ENCODE measurements around the gene DTX1. TPM values are rescaled to one million over a fixed set of nuclear protein-coding genes. Genes with fewer than 3 reads are reported as not detected.

Gene DTX1
- total RNA-seq, 1 donor from 2014 or later: 8.1 TPM

GRCh38 chr12:113039911-113040445 lies 16.6 kb upstream of the DTX1 start:
- Mint-ChIP-seq H3K9me3 (no peaks in the 10 kb centered on the region), H3K27ac (ENCODE audit: unreplicated experiment) (no peak overlapping the region), H3K27me3 (ENCODE audit: low read depth) (peaks cover 27% of the 10 kb centered on the region), H3K4me1 (no peaks in the 10 kb centered on the region), H3K36me3 (ENCODE audit: low read depth) (no peaks in the 10 kb centered on the region), H3K4me3 (no peak overlapping the region)
- DNase-seq (ENCODE audit: low read depth, low spot score): no peak
- TF ChIP-seq, protein P1, sequence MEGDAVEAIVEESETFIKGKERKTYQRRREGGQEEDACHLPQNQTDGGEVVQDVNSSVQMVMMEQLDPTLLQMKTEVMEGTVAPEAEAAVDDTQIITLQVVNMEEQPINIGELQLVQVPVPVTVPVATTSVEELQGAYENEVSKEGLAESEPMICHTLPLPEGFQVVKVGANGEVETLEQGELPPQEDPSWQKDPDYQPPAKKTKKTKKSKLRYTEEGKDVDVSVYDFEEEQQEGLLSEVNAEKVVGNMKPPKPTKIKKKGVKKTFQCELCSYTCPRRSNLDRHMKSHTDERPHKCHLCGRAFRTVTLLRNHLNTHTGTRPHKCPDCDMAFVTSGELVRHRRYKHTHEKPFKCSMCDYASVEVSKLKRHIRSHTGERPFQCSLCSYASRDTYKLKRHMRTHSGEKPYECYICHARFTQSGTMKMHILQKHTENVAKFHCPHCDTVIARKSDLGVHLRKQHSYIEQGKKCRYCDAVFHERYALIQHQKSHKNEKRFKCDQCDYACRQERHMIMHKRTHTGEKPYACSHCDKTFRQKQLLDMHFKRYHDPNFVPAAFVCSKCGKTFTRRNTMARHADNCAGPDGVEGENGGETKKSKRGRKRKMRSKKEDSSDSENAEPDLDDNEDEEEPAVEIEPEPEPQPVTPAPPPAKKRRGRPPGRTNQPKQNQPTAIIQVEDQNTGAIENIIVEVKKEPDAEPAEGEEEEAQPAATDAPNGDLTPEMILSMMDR (conservative IDR thresholded peaks at IDR 0.05): no peak

- H3K9me3 Mint-ChIP-seq: no peaks in the 10 kb centered on the region
- H3K4me1 Mint-ChIP-seq: no peaks in the 10 kb centered on the region
- no peak overlapping the region for H3K4me3 Mint-ChIP-seq
- DNase-seq (ENCODE audit: low read depth, low spot score): no peak
- no peak overlapping the region for H3K27ac Mint-ChIP-seq (ENCODE audit: unreplicated experiment)
- H3K27me3 Mint-ChIP-seq (ENCODE audit: low read depth): peaks cover 35% of the 10 kb centered on the region
- no peaks in the 10 kb centered on the region for H3K36me3 Mint-ChIP-seq (ENCODE audit: low read depth)
- TF ChIP-seq, protein P1 (conservative IDR thresholded peaks at IDR 0.05): no peak
Observed at GRCh38 chr12:113040722-113041171, 15.8 kb upstream of the DTX1 start.

GRCh38 chr12:113041560-113041959 lies 15.0 kb upstream of the DTX1 start:
- H3K36me3 Mint-ChIP-seq (ENCODE audit: low read depth): no peaks in the 10 kb centered on the region
- H3K4me3 Mint-ChIP-seq: no peak overlapping the region
- peaks cover 42% of the 10 kb centered on the region for H3K27me3 Mint-ChIP-seq (ENCODE audit: low read depth)
- H3K27ac Mint-ChIP-seq (ENCODE audit: unreplicated experiment): no peak overlapping the region
- TF ChIP-seq, protein P1 (conservative IDR thresholded peaks at IDR 0.05): no peak
- DNase-seq (ENCODE audit: low read depth, low spot score): no peak
- no peaks in the 10 kb centered on the region for H3K4me1 Mint-ChIP-seq
- no peaks in the 10 kb centered on the region for H3K9me3 Mint-ChIP-seq

DNA sequence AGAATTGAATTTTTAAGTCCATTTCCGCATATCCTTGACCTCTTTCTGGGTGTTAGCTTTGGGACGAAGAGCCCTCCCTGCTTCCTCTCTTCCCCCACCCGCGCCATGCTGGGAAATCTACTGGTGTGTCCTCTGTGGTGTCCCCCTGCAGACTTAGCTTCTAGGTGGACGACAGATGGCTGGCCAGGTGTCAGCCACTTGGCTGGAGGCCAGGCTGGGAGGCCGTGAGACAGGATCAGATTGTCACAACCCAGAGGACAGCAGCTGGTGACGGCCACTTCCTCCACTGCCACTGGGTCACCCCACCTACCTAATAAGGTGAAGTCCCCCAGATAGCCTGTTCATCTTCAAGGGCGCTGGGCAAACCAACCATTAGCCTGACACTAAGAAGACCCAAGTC lies 13.3 kb upstream of the DTX1 start:
- no peak overlapping the region for H3K27ac Mint-ChIP-seq (ENCODE audit: unreplicated experiment)
- H3K9me3 Mint-ChIP-seq: no peaks in the 10 kb centered on the region
- peaks cover 57% of the 10 kb centered on the region for H3K27me3 Mint-ChIP-seq (ENCODE audit: low read depth)
- TF ChIP-seq, protein P1 (conservative IDR thresholded peaks at IDR 0.05): no peak
- DNase-seq (ENCODE audit: low read depth, low spot score): no peak
- no peaks in the 10 kb centered on the region for H3K36me3 Mint-ChIP-seq (ENCODE audit: low read depth)
- H3K4me3 Mint-ChIP-seq: no peak overlapping the region
- no peaks in the 10 kb centered on the region for H3K4me1 Mint-ChIP-seq

DNA sequence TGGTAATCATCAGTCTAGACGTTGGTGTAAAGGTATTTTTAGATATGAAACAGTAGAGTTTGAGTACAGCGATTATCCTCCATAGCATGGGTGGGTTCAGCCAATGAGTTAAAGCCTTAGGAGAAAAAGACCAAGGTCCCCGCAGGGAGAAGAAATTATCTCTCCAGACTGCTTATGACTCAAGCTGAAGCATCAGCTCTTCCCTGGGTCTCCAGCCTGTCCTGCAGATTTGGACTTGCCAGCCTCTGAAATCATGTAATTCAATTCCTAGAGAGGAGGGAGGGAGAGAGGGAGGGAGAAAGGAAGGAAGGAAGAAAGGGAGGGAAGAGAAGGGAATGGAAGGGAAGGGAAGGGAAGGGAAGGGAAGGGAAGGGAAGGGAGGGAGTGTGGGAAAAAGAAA lies 12.0 kb upstream of the DTX1 start:
- Mint-ChIP-seq H3K27me3 (ENCODE audit: low read depth) (peaks cover 64% of the 10 kb centered on the region), H3K4me1 (no peaks in the 10 kb centered on the region), H3K36me3 (ENCODE audit: low read depth) (no peaks in the 10 kb centered on the region)

More for the DNA sequence above, 12.0 kb upstream of the DTX1 start:
- Mint-ChIP-seq H3K27ac (ENCODE audit: unreplicated experiment) (no peak overlapping the region), H3K4me3 (no peak overlapping the region), H3K9me3 (no peaks in the 10 kb centered on the region)
- DNase-seq (ENCODE audit: low read depth, low spot score): no peak
- TF ChIP-seq, protein P1 (conservative IDR thresholded peaks at IDR 0.05): no peak

All from neural crest cell (in vitro differentiated cells).